Dedifferentiated amniotic fluid mesenchymal stem cell (primary cell): Measurements from ENCODE around the gene CADM3.

ENCODE experiments used
- DNase-seq: peaks from one replicate; pipeline ENCODE4 v3.0.0-alpha.2; 2016; ENCODE audit errors: extremely low spot score

Gene CADM3

DNA sequence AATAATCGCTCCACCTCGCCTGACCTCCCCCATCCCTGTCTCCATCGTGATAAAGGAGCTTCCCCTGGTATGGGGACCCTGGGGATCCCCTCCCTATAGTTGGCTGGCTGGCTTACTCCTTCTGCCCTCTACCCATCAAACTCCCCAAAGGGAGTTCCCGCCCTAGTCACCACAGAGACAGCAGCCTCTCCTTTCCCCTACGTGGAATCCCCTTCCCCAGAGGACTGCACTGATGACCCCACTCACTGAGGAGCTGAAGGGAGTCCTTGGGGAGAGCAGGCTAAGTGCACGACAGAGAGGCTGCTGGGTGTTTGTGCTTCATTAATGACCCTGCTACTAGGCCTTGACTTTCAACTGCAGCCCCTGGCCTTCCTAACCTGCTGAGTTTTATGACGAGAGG lies 1.9 kb downstream of the CADM3 start:
- DNase-seq: no peak

- DNase-seq: no peak
Measured at GRCh38 chr1:159175571-159175970, 4.2 kb downstream of the CADM3 start.

- peak; percentile 45 for DNase-seq
Measured at GRCh38 chr1:159177272-159177907, 6.0 kb downstream of the CADM3 start.

- DNase-seq: no peak
Measured at GRCh38 chr1:159179906-159180305, 8.5 kb downstream of the CADM3 start.

- no peak for DNase-seq
Measured at GRCh38 chr1:159180516-159180915, 9.1 kb downstream of the CADM3 start.

DNA sequence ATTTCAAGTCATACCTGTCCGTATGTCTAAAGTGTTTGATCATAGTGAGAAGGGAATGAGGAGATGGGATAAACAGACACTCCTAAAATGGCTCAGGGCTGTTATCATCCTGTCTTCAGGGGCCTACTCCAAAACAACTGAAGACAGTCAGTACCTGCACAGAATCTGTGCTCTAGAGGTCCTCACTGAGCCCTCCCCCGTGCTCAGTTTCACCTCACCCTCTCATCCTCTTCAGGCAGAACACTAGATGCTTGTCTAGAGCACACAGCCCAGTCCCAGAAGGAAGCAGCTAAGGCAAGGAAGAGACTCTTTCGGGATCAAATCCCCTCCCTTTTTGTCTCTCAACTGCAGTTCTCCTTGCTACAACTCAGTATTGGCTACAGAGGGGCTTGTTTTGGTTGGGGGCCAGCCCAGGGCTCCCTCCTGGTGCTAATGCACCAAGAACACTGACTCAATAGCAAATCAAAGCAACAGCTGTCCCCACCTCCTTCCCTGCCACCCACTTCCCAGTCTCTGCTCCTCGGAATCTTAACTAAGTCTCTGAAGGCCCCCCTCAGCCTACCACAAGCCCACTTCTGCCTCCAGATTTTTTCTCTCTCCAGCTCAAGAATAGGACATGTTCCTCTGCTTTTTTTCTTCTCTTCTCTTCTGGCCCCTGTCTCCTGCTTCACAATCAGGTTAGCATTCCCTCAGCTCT lies 10.1 kb downstream of the CADM3 start:
- no peak for DNase-seq

DNA sequence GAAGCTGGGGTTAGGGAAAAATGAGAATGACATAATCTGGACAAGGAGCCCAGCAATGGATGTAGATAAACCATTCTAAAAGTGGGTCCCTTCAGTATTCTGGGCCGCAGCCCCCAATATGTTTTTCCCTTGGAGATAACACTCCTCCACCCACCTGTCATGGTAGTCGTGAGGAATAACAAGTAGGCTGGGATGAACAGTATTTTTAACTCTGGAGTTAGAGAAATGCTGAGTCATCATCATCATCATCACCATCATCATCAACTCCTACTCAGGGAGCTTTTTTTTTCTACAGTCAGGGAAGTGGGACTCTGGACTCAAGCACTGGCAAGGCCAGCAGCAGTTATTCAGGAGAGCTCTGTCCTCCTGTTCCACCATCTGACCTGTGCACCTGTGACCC lies 12.8 kb downstream of the CADM3 start:
- DNase-seq: no peak

DNA sequence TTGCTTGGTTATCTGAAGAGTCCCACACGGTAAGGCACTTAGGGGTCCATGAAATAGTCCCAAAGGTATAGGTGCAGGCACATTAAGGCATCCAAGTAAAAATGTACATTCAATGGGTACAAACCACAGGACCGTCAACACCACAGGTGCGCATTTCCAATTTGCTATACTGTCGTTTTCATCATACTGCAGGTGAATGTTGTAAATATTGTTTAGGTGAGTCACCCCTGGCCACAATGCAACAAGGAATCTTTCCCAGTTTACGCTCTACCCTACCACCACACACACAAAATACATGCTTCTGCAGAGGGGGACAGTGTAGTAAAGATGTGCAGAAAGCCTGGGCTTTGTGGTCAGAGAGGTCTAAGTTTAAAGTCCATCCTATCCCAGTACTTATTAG lies 13.7 kb downstream of the CADM3 start:
- DNase-seq: no peak

- no peak for DNase-seq
Measured at GRCh38 chr1:159187033-159187432, 15.6 kb downstream of the CADM3 start.

DNA sequence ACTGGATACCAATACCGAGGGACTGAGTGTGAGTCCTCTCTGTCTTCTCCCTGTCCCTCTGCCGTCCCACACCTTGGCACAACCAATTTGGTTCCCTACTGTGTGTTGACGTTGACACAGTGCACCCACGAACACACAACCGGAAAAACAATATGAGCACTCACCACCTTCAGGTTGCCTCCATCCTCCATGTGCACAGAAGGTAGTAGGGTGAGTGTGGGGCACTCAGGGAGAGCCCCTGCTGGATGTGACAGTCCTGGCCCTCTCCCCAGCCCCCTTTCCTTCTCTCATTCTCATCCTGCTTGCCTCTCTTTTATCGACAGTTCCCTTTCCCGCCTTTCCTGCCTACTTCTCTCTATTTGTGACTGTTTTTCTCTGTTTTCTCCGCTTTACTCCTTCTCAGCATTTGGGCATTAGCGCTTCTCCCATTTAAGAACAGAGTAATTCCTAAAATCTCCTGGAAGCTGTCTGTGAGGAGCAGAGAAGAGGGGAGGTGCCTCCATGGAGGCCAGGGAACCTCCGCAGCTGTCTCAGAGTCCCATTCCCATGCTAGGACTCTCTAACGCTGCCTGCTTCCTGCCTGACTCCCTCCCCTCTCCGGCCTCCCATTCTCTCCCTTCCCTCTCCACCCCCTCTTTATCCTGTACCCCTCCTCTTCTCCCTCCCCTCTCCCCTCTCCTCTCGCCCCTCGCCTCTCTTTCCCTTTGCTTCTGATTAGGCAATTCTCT lies 16.4 kb downstream of the CADM3 start:
- DNase-seq: no peak

DNA sequence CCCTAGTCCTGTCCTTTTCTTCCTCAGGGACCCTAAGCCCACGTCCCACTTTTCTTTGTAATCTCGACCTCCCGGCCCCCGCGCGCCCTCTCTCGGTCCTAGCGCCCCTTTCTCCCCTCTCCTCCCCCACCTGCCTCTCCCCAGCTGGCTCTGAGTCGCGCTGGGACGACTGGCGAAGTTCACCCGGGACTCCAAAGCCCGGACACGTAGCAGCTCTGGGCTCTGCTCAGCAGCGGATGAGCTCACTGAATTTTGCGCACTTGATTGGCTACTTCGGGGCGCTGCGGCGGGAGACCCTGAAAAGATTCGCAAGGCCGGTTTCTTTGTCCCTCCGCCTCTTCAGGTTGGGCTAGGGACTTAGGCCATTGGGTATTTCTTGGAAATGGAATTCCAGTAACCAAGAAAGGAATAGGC lies 17.0 kb downstream of the CADM3 start:
- peak; percentile 26 for DNase-seq

DNA sequence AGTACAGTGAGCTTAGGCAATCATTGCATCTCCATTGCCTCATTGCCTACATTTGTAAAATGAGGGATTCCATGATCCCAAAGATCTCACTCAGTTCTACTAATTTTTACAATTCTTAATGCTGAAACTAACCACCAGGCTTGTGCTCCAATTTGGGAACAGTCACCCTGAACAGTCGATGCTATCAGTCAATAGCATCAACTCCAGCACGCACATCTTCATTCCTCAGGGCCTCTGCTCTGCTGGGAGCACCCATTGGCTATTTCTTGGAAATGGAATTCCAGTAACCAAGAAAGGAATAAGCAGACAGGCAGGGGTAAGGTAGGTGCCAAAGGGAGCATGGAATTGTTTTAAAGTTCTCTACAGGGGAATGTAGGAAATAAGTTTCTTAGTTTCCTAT lies 19.0 kb downstream of the CADM3 start:
- no peak for DNase-seq

GRCh38 chr1:159196543-159196942 lies 25.1 kb downstream of the CADM3 start:
- no peak for DNase-seq

DNA sequence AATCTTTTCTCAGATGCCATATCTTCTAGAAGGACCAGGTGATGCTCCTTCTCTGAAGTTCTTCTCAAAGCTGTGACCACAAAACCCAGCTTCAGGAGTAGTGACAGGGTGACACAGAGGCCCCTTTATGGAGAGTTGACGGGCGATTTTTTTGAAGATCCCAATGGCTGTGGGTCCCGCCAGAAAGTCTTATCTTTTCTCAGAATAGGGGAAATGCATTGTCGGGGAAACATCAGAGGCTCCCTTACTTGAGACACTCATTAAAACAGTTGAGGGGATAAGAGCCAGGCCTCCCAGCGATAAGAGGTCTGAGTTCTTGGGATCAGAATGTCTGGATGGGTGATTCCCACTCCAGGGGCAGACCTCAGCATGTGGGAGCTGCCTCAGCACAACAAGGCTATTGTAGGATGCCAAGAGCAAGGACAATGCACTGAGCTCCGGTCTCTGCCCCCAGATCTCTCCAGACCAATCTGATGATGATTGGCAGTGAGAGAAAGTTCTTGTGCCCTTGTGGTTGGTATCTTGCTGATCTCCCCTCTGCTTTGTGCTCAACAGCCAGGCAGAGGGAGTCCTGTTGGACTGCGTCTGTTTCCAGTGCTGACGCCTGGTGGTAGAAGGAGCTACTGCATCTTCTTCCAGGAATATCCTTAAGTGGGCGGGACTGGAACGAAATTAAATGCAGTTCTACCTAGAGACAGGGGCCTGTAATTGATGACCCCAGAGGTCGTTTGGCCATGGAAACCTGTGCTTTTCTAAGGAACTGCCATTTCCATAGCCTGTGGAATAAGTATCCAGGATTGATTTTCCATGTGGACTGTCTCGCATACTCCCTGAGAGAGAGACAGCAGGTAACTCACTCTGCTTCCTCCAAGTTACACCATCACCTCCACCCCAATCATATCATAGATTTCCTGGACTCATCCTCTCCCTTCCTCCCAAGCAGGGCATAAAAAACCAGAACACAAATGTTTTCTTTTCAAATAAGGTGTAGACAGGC lies 26.4 kb downstream of the CADM3 start:
- DNase-seq: peak; percentile 81

DNA sequence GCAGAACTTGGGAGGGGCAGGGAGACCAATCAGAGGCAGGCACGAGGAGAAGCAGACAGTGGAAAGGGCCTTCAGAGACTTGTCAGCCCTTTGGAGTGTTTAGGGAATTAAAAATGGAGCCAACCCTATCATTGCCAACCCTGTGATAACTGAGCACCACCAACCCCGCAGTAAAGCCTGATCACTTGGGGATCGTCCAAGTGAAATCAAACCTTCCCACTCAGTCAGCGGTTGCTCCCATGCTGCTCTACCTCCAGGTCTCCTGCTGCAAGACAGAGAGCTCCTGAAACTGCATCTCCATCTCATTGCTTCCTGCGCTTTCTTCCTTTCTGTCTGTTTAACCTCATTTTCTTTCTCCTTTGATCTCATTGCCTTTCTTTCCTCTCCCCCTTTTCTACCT lies 28.5 kb downstream of the CADM3 start:
- no peak for DNase-seq

- DNase-seq: no peak
Measured at GRCh38 chr1:159200769-159201168, 29.4 kb downstream of the CADM3 start.

DNA sequence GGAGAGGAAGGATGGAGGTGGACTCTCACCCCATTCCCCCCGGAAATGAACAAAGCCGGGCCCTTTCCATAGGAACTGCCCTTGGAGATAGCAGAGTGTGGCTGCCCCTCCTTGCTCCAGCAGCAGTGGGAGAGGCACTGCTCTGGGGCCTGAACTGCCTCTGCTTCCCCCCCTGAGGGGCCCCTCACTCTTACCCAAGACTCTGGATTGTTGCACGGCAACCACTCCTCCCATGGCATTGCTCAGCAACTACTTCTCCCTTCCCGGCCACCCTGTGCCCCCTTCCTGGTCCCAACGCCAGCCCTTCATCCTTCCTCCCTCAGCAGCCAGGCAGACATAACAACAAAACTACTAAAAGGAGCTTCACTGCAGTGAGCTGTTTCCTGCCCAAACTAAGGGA lies 30.2 kb downstream of the CADM3 start:
- no peak for DNase-seq

DNA sequence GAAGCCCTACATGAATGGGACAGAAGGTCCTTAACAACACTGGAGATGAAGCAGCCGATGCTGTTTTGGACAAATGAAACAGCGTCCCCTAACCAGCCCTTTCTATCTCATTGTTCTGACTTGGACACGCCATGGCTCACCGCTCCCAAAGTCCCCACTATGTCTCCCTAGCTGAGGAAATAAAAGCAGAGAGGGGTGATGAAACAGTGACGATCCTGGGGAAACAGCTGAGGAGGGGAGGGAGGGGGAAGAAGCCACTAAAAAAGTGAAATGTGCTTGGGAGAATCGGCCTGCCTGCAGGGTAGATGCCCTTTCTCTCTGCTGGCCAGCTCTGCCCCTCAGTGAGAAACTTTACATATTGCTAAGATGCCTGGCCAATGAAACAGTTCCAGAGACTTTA lies 32.2 kb downstream of the CADM3 start:
- DNase-seq: no peak

DNA sequence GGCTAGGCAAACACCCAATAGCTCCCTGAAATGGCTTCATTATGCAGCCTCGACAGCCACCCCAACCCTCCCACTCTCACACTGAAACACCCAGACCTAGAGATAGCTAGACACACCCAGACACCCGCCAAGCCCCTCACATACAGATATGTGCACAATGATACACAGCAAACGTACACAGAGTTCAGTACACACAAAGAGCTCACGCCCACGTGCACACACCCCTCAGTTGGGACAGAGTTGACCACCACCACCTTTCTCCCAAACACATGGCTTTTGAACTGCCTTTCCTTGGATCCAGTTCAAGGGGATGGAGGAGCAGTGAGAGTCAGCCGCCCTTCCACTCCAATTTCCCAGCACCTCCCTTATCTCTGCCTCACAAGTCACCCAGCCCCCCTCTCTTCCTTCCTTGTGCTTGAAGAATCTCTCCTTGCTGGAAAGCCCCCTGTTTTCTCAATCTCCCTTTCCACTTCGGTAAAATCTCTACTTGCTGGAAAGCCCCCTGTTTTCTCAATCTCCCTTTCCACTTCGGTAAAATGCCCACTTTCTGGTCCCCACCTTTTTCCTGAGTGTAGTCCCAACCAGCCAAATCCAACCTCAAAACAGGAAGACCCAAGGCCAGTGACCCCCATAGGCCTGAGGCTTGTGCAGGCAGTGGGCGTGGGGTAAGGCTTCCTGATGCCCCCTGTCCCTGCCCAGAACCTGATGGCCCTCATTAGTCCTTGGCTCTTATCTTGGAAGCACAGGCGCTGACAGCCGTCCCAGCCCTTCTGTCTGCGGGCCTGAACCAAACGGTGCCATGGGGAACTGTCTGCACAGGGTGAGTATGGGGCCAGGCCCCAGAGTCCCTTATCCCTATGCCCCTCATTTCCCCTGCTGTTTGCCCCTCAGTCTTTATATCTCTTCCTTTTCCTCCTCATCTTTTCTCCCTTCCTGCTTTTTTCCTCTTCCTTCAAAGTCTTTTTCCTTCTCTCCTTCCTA lies 33.0 kb downstream of the CADM3 start, which contains the start of gene ACKR1:
Gene ACKR1, plus strand, starts transcription at position 715 of the 981 bp plus-strand sequence. Its CDS starts 85 bp downstream, at position 800.
- DNase-seq: no peak

DNA sequence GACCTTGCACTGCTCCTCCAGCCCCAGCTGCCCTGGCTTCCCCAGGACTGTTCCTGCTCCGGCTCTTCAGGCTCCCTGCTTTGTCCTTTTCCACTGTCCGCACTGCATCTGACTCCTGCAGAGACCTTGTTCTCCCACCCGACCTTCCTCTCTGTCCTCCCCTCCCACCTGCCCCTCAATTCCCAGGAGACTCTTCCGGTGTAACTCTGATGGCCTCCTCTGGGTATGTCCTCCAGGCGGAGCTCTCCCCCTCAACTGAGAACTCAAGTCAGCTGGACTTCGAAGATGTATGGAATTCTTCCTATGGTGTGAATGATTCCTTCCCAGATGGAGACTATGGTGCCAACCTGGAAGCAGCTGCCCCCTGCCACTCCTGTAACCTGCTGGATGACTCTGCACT lies 33.8 kb downstream of the CADM3 start:
- DNase-seq: no peak
